MM.1S (cell line): ENCODE results near the gene TMEM132D.

Experiments used
- EZH2 ChIP-seq: fragments of 300-600 bp; sonication (generic); optimal IDR thresholded peaks from 2 replicates; pipeline ENCODE3; 2017; ENCODE audit warnings: low read depth, mild to moderate bottlenecking, antibody characterized with exemption, low read length, mixed read lengths
- EZH2phosphoT487 ChIP-seq: fragments of 300-600 bp; sonication (generic); IDR thresholded peaks from 2 replicates; pipeline ENCODE4 v1.6.1; 2018; ENCODE audit warnings: antibody characterized with exemption, low read length
- TF ChIP-seq, protein P1 (sequence below): fragments of 300-600 bp; sonication (generic); IDR thresholded peaks from 2 replicates; pipeline ENCODE4 v1.5.1; 2016; ENCODE audit warnings: antibody characterized with exemption, low read length, mixed read lengths

DNA sequence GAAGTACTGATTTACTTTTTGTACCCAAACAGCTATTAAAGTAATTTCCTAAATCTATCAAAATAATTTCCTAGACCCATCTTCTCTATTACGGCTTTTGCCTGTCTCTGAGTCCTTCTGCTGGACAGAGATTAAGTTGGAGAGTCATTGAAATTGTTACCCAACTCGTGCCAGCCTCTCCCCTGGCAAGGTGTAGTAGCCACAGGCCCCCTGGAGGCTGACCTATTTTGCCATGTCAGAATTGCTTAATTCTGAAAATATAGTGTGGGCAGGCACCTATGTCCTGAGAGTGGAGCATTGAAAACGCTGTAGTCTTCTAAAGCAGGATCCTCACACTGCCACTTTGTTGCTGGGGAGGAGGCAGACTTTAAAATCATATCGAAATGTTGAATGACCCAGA, 742.3 kb downstream of the TMEM132D start:
- no peak for TF ChIP-seq EZH2
- TF ChIP-seq, protein P1, sequence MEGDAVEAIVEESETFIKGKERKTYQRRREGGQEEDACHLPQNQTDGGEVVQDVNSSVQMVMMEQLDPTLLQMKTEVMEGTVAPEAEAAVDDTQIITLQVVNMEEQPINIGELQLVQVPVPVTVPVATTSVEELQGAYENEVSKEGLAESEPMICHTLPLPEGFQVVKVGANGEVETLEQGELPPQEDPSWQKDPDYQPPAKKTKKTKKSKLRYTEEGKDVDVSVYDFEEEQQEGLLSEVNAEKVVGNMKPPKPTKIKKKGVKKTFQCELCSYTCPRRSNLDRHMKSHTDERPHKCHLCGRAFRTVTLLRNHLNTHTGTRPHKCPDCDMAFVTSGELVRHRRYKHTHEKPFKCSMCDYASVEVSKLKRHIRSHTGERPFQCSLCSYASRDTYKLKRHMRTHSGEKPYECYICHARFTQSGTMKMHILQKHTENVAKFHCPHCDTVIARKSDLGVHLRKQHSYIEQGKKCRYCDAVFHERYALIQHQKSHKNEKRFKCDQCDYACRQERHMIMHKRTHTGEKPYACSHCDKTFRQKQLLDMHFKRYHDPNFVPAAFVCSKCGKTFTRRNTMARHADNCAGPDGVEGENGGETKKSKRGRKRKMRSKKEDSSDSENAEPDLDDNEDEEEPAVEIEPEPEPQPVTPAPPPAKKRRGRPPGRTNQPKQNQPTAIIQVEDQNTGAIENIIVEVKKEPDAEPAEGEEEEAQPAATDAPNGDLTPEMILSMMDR = no peak
- TF ChIP-seq EZH2phosphoT487 = no peak
